A549 (cell line): ENCODE data around the gene SHBG.

ENCODE experiments used
- EP300 ChIP-seq, 2 experiments: fragments of >200 bp; sonication (Bioruptor Twin); formaldehyde crosslinking; IDR thresholded peaks; 2 replicates in 1 of 2; 3 replicates in 1 of 2; pipeline ENCODE4 v1.6.1; 2016 to 2017
- PHF8 ChIP-seq: fragments of 200-600 bp; sonication (generic); IDR thresholded peaks from 2 replicates; pipeline ENCODE4 v1.6.1; 2016; ENCODE audit warnings: low read depth, mild to moderate bottlenecking, antibody characterized with exemption, moderate library complexity, borderline replicate concordance
- POLR2A ChIP-seq: IDR thresholded peaks from 2 replicates; pipeline ENCODE4 v1.6.1; 2012; ENCODE audit warnings: mild to moderate bottlenecking, low read length
- RNF2 ChIP-seq: fragments of 200-600 bp; sonication (generic); IDR thresholded peaks from 2 replicates; pipeline ENCODE4 v1.6.1; 2016; ENCODE audit warnings: low read depth, mild to moderate bottlenecking, antibody characterized with exemption, moderate library complexity, borderline replicate concordance
- SMC3 ChIP-seq: fragments of >200 bp; sonication (Bioruptor Twin); formaldehyde crosslinking; IDR thresholded peaks from 3 replicates; pipeline ENCODE4 v1.6.1; 2018; ENCODE audit warnings: inconsistent platforms
- TF ChIP-seq, protein P1 (sequence below): fragments of >200 bp; sonication (Bioruptor Twin); formaldehyde crosslinking; IDR thresholded peaks from 3 replicates; pipeline ENCODE4 v1.5.1; 2016

DNA sequence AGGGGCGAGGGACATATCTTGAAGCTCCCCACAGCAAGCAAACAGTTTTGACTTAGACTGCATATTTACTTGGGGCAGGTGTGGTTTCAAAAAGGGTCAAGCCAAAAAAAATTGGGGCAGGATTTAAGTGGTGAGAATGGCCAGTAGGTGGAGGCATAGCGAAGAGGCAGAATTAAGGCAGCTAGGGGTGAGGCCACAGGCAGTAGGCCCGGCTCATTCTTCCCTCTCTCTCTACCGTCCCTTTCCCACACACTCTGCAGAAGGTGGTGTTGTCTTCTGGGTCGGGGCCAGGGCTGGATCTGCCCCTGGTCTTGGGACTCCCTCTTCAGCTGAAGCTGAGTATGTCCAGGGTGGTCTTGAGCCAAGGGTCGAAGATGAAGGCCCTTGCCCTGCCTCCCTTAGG, 2.6 kb downstream of the SHBG start:
- TF ChIP-seq, protein P1, sequence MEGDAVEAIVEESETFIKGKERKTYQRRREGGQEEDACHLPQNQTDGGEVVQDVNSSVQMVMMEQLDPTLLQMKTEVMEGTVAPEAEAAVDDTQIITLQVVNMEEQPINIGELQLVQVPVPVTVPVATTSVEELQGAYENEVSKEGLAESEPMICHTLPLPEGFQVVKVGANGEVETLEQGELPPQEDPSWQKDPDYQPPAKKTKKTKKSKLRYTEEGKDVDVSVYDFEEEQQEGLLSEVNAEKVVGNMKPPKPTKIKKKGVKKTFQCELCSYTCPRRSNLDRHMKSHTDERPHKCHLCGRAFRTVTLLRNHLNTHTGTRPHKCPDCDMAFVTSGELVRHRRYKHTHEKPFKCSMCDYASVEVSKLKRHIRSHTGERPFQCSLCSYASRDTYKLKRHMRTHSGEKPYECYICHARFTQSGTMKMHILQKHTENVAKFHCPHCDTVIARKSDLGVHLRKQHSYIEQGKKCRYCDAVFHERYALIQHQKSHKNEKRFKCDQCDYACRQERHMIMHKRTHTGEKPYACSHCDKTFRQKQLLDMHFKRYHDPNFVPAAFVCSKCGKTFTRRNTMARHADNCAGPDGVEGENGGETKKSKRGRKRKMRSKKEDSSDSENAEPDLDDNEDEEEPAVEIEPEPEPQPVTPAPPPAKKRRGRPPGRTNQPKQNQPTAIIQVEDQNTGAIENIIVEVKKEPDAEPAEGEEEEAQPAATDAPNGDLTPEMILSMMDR: peak; percentile 56; the same call in 2 of the 3 replicates
- TF ChIP-seq SMC3 (peak; percentile 50), EP300 (IDR thresholded peaks at IDR 0.05) (no peak), POLR2A (no peak), PHF8 (no peak), RNF2 (no peak)
